Measurements from ENCODE around the gene ABHD6. TPM values are rescaled to one million over a fixed set of nuclear protein-coding genes. Genes with fewer than 3 reads are reported as not detected.

ABHD6 gene
- total RNA-seq, 1 donor from 2014 or later: 6.9 TPM

- intact Hi-C loops (cut with DNase I): no loop called here
- TF ChIP-seq CTCF (IDR thresholded peaks at IDR 0.05): no peak
- no peaks in the 10 kb centered on the region for H3K4me1 ChIP-seq
- H3K36me3 ChIP-seq: peaks cover 0 to 15% of the 10 kb centered on the region in 2 donors
- H3K9me3 ChIP-seq: no peaks in the 10 kb centered on the region
- DNase-seq (ENCODE audit: low spot score in 2 of 2): no peak
- H3K4me3 ChIP-seq: no peak overlapping the region
- no peak overlapping the region for H3K27ac ChIP-seq
- no peaks in the 10 kb centered on the region for H3K27me3 ChIP-seq
Measured at GRCh38 chr3:58291671-58292338, 54.2 kb downstream of the ABHD6 start.

GRCh38 chr3:58292866-58293265, 55.3 kb downstream of the ABHD6 start:
- DNase-seq (ENCODE audit: low spot score in 2 of 2): no peak
- Histone ChIP-seq H3K27me3 (no peaks in the 10 kb centered on the region), H3K36me3 (peaks cover 0 to 4% of the 10 kb centered on the region in 2 donors), H3K4me3 (no peak overlapping the region), H3K4me1 (no peaks in the 10 kb centered on the region), H3K9me3 (no peaks in the 10 kb centered on the region), H3K27ac (no peak overlapping the region)
- intact Hi-C loops (cut with DNase I): no loop called here
- TF ChIP-seq CTCF (IDR thresholded peaks at IDR 0.05): no peak

GRCh38 chr3:58293516-58293915, 55.9 kb downstream of the ABHD6 start:
- no peaks in the 10 kb centered on the region for H3K27me3 ChIP-seq
- H3K27ac ChIP-seq: no peak overlapping the region
- no peaks in the 10 kb centered on the region for H3K4me1 ChIP-seq
- no peak for DNase-seq (ENCODE audit: low spot score in 2 of 2)
- no peak for TF ChIP-seq CTCF (IDR thresholded peaks at IDR 0.05)
- H3K9me3 ChIP-seq: no peaks in the 10 kb centered on the region
- no peak overlapping the region for H3K4me3 ChIP-seq
- intact Hi-C loops (cut with DNase I): no loop called here
- H3K36me3 ChIP-seq: no peaks in the 10 kb centered on the region

- no peak for TF ChIP-seq CTCF (IDR thresholded peaks at IDR 0.05)
- Histone ChIP-seq H3K36me3 (no peaks in the 10 kb centered on the region), H3K9me3 (no peaks in the 10 kb centered on the region), H3K27me3 (no peaks in the 10 kb centered on the region), H3K4me1 (no peaks in the 10 kb centered on the region), H3K27ac (no peak overlapping the region), H3K4me3 (no peak overlapping the region)
- intact Hi-C loops (cut with DNase I): no loop called here
- no peak for DNase-seq (ENCODE audit: low spot score in 2 of 2)
Measured at GRCh38 chr3:58296269-58296668, 58.7 kb downstream of the ABHD6 start.

GRCh38 chr3:58296843-58297242, 59.3 kb downstream of the ABHD6 start:
- H3K36me3 ChIP-seq: no peaks in the 10 kb centered on the region
- H3K9me3 ChIP-seq: no peaks in the 10 kb centered on the region
- no peak for DNase-seq (ENCODE audit: low spot score in 2 of 2)
- H3K4me1 ChIP-seq: no peaks in the 10 kb centered on the region
- TF ChIP-seq CTCF (IDR thresholded peaks at IDR 0.05): no peak
- no peaks in the 10 kb centered on the region for H3K27me3 ChIP-seq
- no peak overlapping the region for H3K4me3 ChIP-seq
- no peak overlapping the region for H3K27ac ChIP-seq
- intact Hi-C loops (cut with DNase I): no loop called here

- Histone ChIP-seq H3K4me3 (no peak overlapping the region), H3K27ac (no peak overlapping the region), H3K27me3 (no peaks in the 10 kb centered on the region), H3K9me3 (no peaks in the 10 kb centered on the region), H3K36me3 (no peaks in the 10 kb centered on the region), H3K4me1 (no peaks in the 10 kb centered on the region)
- DNase-seq (ENCODE audit: low spot score in 2 of 2): no peak
- intact Hi-C loops (cut with DNase I): no loop called here
- no peak for TF ChIP-seq CTCF (IDR thresholded peaks at IDR 0.05)
Measured at GRCh38 chr3:58298190-58298589, 60.6 kb downstream of the ABHD6 start.

All from ascending aorta (tissue), 2 donors.